HEK293T (cell line): ENCODE data around the gene IL1R1.
"Not testable (repeated sequence)": the region's sequence is repeated elsewhere in the genome, so short reads cannot be mapped to it uniquely, and the experiment has no call there.

ENCODE experiments used
- CTCF ChIA-PET: fragments of 350-600 bp; formaldehyde crosslinking; extraction: SDS; loops from one replicate; lab custom pipeline; 2021; ENCODE audit warnings: antibody characterized with exemption, inconsistent platforms; lab: Yijun Ruan, JAX
- POLR2A ChIA-PET: fragments of 350-600 bp; formaldehyde crosslinking; extraction: SDS; loops from one replicate; lab custom pipeline; 2020; ENCODE audit warnings: antibody characterized with exemption, inconsistent platforms; lab: Yijun Ruan, JAX
- DNase-seq: peaks from one replicate; pipeline ENCODE4 v3.0.0; 2012; ENCODE audit warnings: mixed read lengths; ENCODE audit errors: extremely low spot score
- ARNT ChIP-seq: fragments of 450-650 bp; IDR thresholded peaks from 2 replicates; pipeline ENCODE4 v1.6.1; 2017; ENCODE audit warnings: mild to moderate bottlenecking
- BHLHE40 ChIP-seq: fragments of 450-650 bp; IDR thresholded peaks from 2 replicates; pipeline ENCODE4 v1.6.1; 2016; ENCODE audit warnings: mild to moderate bottlenecking, moderate library complexity, borderline replicate concordance
- CTBP1 ChIP-seq: fragments of 450-650 bp; IDR thresholded peaks from 2 replicates; pipeline ENCODE4 v1.6.1; 2016; ENCODE audit warnings: borderline replicate concordance
- ELF4 ChIP-seq: fragments of 450-650 bp; IDR thresholded peaks from 2 replicates; pipeline ENCODE4 v1.6.1; 2017; ENCODE audit warnings: antibody characterized with exemption
- FOXA1 ChIP-seq: fragments of 450-650 bp; IDR thresholded peaks from 2 replicates; pipeline ENCODE4 v1.6.1; 2016; ENCODE audit warnings: mild to moderate bottlenecking
- FOXK2 ChIP-seq: fragments of 450-650 bp; IDR thresholded peaks from 2 replicates; pipeline ENCODE4 v1.6.1; 2016; ENCODE audit warnings: mild to moderate bottlenecking
- FOXM1 ChIP-seq: fragments of 450-650 bp; IDR thresholded peaks from 2 replicates; pipeline ENCODE4 v1.6.1; 2017; ENCODE audit warnings: mild to moderate bottlenecking, borderline replicate concordance
- HDGF ChIP-seq: fragments of 450-650 bp; IDR thresholded peaks from 2 replicates; pipeline ENCODE4 v1.6.1; 2017; ENCODE audit warnings: antibody characterized with exemption, borderline replicate concordance
- L3MBTL2 ChIP-seq: fragments of 450-650 bp; conservative IDR thresholded peaks from 2 replicates; pipeline ENCODE4 v1.6.1; 2016; ENCODE audit warnings: mild to moderate bottlenecking
- LEF1 ChIP-seq: fragments of 450-650 bp; IDR thresholded peaks from 2 replicates; pipeline ENCODE4 v1.6.1; 2017; ENCODE audit warnings: mild to moderate bottlenecking, borderline replicate concordance
- NFRKB ChIP-seq: fragments of 450-650 bp; IDR thresholded peaks from 2 replicates; pipeline ENCODE4 v1.6.1; 2016; ENCODE audit warnings: mild to moderate bottlenecking, moderate library complexity
- PKNOX1 ChIP-seq: fragments of 450-650 bp; IDR thresholded peaks from 2 replicates; pipeline ENCODE4 v1.6.1; 2016
- SP1 ChIP-seq: fragments of 450-650 bp; IDR thresholded peaks from 2 replicates; pipeline ENCODE4 v1.6.1; 2017
- SUZ12 ChIP-seq: fragments of 450-650 bp; IDR thresholded peaks from 2 replicates; pipeline ENCODE4 v1.6.1; 2016; ENCODE audit warnings: mild to moderate bottlenecking
- TARDBP ChIP-seq: fragments of 450-650 bp; IDR thresholded peaks from 2 replicates; pipeline ENCODE4 v1.6.1; 2016
- ZNF384 ChIP-seq: fragments of 450-650 bp; IDR thresholded peaks from 2 replicates; pipeline ENCODE4 v1.6.1; 2016

Gene IL1R1

DNA sequence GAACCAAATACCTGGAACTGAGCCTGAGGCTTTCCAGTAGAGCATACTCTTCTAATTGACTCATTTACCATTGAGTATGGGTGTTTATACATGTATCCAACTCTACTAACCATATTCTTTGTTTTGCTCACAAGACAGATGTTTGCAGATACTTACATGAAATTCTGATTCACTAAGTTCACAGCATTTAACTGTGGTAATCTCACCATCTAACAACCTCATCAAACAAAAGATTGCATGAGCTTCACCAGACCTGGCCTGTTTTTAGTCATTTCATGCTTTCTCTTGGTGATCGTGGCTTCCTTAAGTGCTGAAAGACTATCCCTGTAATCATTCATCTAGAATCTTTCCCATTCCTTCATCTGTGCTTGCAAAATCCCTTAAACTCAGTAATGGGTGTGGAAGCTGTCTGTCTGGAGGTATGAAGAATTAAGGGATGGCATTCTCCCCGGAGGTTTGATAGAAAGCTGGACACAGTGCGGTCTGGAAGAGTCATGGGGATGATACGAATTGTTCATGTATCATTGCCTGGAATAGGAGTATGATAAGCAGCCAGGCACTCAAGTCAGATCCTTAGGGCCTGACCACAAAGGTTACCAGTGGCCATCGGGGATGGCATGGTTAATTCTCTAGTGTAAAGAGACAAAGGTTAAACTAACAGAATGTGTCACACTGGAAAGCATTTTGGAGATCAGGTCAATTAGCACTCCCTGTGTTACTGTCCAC, 42.0 kb upstream of the IL1R1 start:
- DNase-seq, result no peak

DNA sequence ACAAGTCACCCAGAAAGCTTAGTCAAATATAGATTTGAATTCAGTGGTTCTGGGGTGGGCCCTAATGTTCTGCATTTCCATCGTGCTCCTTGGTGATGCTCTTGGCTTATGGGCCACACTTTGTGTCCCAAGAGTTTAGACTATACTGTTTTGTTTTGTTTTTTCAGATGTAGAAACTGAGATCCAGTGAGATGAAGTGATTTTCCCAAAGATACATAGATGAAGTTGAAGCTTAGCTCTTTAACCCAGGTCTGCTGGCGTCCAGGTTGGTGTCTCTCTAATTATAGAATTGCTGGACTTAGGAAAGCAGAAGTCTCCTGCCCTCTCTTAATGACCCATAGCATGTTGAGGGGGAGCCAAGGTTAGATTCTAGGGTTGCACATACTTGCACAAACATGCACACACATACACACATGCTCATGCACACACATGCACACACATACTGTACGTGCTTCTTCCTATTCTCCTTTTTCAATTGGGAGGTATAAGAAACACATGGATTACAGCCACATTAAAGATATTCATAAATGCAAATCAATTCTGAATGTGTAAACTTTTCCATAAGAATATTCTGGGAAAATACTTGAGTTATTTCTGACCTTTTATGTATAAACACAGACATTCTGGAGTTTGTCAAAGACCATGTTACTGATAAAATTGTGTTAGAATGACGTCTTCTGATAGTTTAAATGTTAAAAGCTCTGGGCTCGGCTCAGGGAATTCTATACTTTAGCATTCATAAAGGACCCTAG, 41.3 kb upstream of the IL1R1 start:
- ChIA-PET CTCF (no interaction called here), POLR2A (no interaction called here)
- TF ChIP-seq FOXK2 (no peak), L3MBTL2 (no peak), TARDBP (no peak), CTBP1 (no peak), NFRKB (no peak), FOXA1 (no peak), FOXM1 (no peak), ARNT (no peak), ELF4 (no peak), ZNF384 (no peak), BHLHE40 (no peak), SUZ12 (no peak), HDGF (no peak), SP1 (no peak), PKNOX1 (no peak), LEF1 (no peak)
- DNase-seq, result no peak

More for the DNA sequence above, 42.0 kb upstream of the IL1R1 start:
- ChIA-PET CTCF (no interaction called here), POLR2A (no interaction called here)
- TF ChIP-seq ZNF384 (no peak), NFRKB (no peak), HDGF (no peak), ELF4 (no peak), BHLHE40 (no peak), PKNOX1 (no peak), L3MBTL2 (no peak), FOXK2 (no peak), FOXM1 (no peak), SUZ12 (no peak), FOXA1 (no peak), LEF1 (no peak)

- CTCF ChIA-PET, result no interaction called here
- no peak for DNase-seq
Measured at GRCh38 chr2:102101849-102102635, 40.5 kb upstream of the IL1R1 start.

GRCh38 chr2:102102636-102102948, 40.0 kb upstream of the IL1R1 start:
- CTCF ChIA-PET, POLR2A ChIA-PET, DNase-seq: not testable (repeated sequence)

More at GRCh38 chr2:102101849-102102635, 40.5 kb upstream of the IL1R1 start:
- no peak for TF ChIP-seq FOXM1
- TF ChIP-seq CTBP1, result no peak
- no peak for TF ChIP-seq SUZ12
- no peak for TF ChIP-seq L3MBTL2
- TF ChIP-seq ZNF384, result no peak
- TF ChIP-seq LEF1, result no peak
- no peak for TF ChIP-seq SP1
- TF ChIP-seq HDGF, result no peak
- TF ChIP-seq FOXK2, result no peak
- no peak for TF ChIP-seq BHLHE40
- TF ChIP-seq ELF4, result no peak
- no peak for TF ChIP-seq FOXA1
- no peak for TF ChIP-seq ARNT
- no peak for TF ChIP-seq PKNOX1
- TF ChIP-seq NFRKB, result no peak
- TF ChIP-seq TARDBP, result no peak
- POLR2A ChIA-PET, result no interaction called here

DNA sequence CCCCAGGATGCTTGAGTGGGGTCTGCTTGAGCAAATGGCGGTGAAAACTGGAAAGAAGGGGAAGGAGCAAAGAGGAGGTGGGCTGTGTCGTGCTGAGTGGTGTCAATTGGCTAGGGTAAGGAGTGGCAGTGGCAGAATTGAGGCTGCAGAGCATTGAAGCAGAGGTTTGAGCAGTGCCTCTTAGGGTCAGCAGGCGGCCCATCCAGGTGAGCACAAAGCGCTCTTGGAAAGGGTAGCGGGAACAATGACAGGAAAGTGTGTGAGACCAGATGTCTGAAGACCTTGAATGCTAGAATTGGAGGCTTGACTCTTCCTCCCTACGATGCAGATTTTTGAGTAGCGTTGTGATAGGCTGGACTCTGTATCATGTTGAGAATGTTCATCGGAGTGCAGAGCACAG, 39.3 kb upstream of the IL1R1 start:
- ChIA-PET CTCF (no interaction called here), POLR2A (interaction anchor here (0.7 kb wide), 1 partner anchor 980 kb away, joined by 5 read pairs; no protein-coding TSS in a partner anchor)
- DNase-seq, result no peak
- TF ChIP-seq L3MBTL2 (no peak), ARNT (no peak), TARDBP (no peak), SUZ12 (no peak), HDGF (no peak), ZNF384 (no peak), NFRKB (no peak), ELF4 (no peak), PKNOX1 (no peak), FOXA1 (no peak), SP1 (no peak), LEF1 (no peak), FOXM1 (no peak), FOXK2 (no peak), BHLHE40 (no peak)
